ENCODE results near the gene TSHZ1.

Gene TSHZ1

DNA sequence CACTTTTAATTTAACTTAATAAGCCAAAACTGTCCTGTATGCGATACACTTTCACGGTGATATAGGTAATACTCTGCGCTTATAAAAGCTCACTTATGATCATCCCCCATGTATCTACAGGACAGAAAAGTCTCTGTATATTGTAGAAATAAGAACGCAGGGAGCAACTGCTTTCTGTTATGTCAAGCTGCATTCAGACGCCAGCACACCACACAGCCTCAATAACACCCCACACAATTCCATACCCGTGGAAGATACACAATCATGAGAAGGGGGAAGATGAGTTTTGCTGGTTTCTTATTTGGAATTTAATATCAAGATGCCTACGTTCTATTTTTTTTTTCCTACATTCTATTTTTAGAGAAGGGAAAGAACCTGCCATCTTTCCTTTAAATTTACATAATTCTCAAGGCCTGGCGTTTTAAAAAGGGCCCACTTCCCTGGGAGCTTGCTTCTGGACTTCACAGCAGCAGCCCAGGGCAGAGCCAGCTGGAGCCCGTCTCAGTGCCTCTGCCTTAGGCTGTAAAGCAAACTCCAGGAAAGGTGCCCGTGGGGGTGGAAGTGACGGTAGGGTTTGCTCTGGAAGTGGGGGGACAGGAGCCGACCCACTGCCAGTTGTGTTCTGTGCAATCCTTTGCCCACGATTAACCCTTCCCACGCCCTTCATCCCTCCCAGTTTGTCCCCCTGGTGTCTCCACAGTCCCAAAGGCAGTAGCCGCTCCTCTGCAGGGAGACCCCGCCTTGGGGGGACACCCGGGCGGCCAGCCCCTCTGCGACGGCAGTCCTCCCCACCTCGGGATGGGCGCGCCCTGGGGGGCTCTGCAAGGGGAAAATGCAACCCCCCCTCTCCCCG, 7.0 kb upstream of the TSHZ1 start:
- DNase-seq (ENCODE audit: low read depth): no peak
- TF ChIP-seq, protein P1, sequence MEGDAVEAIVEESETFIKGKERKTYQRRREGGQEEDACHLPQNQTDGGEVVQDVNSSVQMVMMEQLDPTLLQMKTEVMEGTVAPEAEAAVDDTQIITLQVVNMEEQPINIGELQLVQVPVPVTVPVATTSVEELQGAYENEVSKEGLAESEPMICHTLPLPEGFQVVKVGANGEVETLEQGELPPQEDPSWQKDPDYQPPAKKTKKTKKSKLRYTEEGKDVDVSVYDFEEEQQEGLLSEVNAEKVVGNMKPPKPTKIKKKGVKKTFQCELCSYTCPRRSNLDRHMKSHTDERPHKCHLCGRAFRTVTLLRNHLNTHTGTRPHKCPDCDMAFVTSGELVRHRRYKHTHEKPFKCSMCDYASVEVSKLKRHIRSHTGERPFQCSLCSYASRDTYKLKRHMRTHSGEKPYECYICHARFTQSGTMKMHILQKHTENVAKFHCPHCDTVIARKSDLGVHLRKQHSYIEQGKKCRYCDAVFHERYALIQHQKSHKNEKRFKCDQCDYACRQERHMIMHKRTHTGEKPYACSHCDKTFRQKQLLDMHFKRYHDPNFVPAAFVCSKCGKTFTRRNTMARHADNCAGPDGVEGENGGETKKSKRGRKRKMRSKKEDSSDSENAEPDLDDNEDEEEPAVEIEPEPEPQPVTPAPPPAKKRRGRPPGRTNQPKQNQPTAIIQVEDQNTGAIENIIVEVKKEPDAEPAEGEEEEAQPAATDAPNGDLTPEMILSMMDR (IDR thresholded peaks at IDR 0.05; ENCODE audit: insufficient read depth, low read depth, low read length, missing control alignments): no peak
- no peak overlapping the region for H3K4me3 ChIP-seq (ENCODE audit: low read depth, low read length)

DNA sequence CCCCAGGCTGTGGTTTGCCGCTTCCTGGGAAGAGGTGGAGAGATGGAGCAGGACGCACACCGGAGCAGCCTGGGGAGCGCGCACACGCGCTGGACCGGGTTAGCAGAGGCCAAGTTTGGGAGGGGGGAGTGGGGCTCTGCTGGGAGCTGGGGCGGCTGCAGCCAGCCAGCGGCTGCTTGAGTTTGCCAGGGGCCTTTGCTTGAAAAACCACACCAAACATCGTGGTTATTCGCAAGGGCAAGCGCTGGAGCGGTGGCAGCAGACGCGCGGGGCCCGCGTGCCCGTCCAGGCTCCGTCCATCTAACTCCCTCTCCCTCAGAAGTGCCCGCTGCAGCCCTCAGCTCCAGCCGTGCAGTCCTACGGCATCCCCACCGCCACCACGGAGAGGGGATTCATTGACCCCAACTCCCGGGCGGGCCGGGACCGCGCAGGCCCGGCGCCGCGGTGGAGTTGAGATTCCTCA, 6.3 kb upstream of the TSHZ1 start:
- H3K4me3 ChIP-seq (ENCODE audit: low read depth, low read length): no peak overlapping the region
- no peak for DNase-seq (ENCODE audit: low read depth)
- TF ChIP-seq, protein P1 (IDR thresholded peaks at IDR 0.05; ENCODE audit: insufficient read depth, low read depth, low read length, missing control alignments): no peak

DNA sequence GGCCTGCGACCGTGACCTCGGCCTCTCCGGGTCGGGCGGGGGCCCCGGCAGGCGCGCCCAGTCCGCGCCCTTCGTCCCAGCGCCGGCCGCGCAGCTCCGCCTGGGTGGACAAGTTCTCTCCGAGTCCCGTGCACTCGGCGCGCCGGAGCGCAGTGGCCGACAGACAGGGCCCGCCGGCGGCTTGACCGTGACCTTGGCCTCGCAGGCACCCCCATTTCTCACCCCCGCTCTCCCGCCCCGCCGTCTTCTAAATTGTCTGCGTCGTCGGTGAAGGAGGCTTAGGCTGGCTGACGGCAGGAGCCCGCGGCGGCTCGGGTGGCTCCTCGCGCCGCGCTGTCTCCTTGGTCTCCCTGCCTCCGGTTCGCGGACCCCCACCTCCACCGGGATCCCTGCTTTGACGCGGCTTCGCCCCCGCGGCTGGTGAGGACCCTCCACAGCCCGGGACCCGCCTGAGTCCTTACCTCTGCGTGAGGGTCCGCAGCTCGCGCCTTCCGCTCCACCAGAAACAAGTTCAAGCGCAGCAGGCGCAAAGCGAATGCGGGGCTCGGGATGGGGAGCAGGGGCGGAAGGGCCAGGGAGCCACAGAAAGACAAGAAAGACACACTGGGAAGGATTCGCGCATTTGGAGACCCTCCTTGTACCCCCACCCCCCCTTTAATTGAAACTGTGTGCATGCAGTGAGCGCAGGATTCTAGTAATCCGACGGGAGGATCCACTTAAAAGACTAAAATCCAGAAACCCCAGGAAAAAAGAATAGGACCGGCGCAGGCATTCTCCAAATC, 5.7 kb upstream of the TSHZ1 start:
- no peak for DNase-seq (ENCODE audit: low read depth)
- no peak overlapping the region for H3K4me3 ChIP-seq (ENCODE audit: low read depth, low read length)
- TF ChIP-seq, protein P1 (IDR thresholded peaks at IDR 0.05; ENCODE audit: insufficient read depth, low read depth, low read length, missing control alignments): no peak

DNA sequence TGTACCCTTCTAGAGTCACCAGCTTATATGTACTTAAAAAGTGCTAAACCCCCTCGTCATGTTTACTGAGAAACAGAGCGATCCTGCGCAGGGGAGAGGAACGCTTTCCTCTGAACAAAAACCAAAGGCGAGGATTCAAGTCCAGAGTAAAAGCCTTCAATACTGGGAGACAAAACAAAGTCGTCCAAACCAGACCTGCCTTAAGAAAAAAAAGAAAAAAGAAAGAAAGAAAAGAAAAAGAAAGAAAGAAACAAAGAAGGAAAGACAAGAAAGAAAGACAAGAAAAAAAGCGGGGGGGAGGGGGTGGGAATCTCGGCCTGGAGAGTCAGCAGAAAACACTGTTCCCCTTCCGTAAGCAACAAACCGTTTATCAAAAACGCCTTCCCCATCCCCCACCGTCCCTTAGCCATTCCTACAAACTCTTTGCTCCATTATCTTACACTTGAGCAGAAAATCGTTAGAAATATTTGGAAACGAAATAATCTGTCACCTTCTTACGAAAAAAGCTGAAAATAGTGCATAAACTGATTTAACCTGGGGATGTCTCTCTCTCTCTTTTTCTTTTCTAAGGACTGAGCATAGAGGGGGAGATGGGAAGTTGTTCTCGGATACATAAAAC, 5.0 kb upstream of the TSHZ1 start:
- no peak overlapping the region for H3K4me3 ChIP-seq (ENCODE audit: low read depth, low read length)
- DNase-seq (ENCODE audit: low read depth): no peak
- TF ChIP-seq, protein P1 (IDR thresholded peaks at IDR 0.05; ENCODE audit: insufficient read depth, low read depth, low read length, missing control alignments): no peak

DNA sequence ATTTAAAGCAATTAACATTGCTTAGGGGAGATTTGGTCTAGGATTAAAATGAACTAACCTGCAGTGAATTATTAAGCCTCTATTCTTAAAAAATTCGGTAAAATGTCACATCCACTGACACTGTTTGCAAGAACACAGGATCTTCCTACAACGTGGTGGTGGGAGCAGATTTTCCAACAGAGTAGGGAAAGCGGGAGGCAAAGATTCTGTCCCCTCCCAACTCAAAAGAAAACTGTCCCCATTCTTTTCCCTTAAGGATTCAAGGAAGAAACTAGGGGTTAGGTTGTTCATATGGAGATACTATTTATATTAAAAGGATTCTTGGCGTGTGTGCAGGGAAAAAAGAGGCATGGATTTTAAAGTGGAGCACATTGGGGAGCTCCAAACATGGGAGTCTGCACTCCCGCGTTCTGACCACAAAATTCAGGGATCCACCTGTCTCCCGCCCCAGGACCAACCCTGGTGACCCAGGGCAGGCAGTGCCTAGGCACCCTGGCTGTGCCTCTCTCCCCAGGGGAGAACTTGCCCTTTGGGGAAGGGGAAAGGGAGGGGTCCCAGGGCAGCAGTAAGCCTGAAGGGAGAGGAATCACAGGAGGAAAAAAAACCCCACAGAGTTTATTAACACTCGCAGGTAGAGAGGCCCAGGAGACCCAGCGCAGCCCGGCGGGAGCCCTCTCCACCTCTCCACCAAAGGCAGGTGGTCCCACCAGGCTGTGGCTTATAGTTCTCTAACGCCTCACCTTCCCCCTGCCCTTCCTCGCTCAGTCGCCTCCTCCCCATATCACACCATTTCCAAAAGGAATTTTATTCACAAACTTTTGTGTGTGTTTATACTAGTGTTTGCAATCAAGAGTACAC, 3.9 kb upstream of the TSHZ1 start:
- no peak for DNase-seq (ENCODE audit: low read depth)
- H3K4me3 ChIP-seq (ENCODE audit: low read depth, low read length): peak overlapping the region; percentile 80
- TF ChIP-seq, protein P1 (IDR thresholded peaks at IDR 0.05; ENCODE audit: insufficient read depth, low read depth, low read length, missing control alignments): no peak

Data from GM12865 (cell line).